OCI-M2 (cell line): ENCODE results near the gene EFNA2.
"Not testable (repeated sequence)": the region's sequence is repeated elsewhere in the genome, so short reads cannot be mapped to it uniquely, and the experiment has no call there.

Source experiments
- DNase-seq: peaks from one replicate; lab custom pipeline; 2025; ENCODE audit not compliant: unreplicated experiment; lab: John Stamatoyannopoulos, UW

The EFNA2 gene

DNA sequence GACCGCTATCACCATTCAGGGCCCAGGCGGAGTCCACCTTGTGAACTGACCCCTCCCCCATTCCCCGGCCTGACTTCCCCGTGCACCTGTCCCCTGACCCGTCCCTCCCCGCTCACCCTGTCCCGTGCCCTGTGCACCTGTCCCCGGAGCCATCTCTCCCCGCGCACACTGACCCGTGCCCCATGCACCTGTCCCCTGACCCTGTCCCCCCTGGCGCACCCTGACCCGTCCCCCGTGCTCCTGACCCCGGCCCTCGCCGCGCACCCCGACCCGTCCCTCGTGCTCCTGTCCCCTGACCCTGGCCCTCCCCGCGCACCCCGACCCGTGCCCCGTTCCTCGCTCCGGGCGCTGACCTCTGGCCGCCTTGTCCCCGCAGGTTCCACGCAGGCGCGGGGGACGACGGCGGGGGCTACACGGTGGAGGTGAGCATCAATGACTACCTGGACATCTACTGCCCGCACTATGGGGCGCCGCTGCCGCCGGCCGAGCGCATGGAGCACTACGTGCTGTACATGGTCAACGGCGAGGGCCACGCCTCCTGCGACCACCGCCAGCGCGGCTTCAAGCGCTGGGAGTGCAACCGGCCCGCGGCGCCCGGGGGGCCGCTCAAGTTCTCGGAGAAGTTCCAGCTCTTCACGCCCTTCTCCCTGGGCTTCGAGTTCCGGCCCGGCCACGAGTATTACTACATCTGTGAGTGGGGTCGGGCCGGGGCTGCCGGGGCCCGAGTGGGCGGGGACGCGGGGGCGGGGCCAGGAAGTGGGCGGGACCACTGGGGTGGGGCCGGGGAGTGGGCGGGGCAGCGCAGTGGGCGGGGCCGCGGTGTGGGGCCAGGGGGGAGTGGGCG lies 9.7 kb downstream of the EFNA2 start:
- no peak for DNase-seq

DNA sequence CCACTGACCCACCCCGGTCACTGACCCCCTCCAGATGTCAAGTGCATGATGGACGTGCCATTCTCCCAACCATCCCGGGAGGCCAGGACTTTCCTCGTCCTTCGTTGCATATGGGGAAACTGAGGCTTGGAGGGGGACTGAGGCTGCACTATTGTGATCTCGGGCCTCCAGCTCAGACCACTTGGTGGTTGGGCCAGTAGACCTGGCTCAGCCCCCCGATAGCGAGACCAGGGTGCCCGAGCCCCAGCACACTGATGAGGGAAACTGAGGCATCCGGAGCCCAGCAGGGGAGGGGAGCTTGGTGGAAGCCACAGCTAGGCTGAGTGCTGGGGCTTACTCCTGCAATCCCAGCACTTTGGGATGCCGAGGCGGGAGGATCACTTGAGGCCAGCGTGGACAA lies 10.4 kb downstream of the EFNA2 start:
- DNase-seq = no peak

DNA sequence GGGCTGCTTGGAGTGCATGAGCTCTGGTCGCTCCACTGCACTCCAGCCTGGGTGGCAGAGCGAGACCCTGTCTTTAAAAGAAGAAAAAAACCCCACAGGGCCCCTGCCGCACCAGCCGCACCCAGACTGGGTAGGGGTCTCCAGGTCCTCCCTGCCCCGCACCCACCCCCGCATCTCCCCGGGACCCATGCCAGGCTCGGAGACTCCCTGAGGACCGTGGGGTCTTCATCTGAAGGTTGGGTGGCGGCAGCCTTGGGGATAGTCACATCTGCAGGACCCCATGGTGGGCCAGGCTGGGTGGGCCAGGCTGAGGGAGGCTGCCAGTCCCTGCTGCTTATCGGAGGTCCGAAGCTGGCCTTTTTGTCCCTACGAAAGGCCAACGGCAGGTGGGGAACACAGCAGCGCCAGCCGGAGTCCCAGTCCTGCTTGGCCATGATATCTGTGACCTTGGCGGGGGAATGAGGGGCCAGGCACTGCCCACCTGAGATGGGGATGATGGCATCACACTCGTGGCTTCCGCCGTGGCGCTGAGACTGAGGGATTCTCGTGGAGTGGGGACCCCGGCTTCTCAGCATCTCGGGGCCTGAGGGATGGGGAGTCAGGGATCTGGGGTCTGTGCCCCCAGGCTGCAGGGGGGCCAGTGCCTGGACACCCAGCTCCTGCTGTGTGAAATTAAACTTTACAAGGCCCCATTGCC lies 11.1 kb downstream of the EFNA2 start:
- no peak for DNase-seq

DNA sequence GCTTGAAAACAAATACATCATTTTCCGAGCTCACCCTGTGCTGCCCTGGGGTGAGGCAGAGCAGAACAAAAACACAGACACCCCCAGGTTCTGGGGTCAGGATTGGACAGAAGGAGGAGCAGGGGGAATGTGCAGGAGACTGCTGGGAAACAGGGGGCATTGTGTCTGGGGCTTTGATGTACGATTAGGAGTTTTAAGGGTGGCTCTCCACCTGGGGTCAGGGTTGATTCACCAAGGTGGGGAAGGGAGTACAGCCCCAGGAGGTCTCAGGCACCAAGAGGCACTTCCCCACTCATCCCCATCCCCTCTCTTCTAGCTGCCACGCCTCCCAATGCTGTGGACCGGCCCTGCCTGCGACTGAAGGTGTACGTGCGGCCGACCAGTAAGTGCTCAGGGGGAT lies 12.6 kb downstream of the EFNA2 start:
- DNase-seq = no peak

DNA sequence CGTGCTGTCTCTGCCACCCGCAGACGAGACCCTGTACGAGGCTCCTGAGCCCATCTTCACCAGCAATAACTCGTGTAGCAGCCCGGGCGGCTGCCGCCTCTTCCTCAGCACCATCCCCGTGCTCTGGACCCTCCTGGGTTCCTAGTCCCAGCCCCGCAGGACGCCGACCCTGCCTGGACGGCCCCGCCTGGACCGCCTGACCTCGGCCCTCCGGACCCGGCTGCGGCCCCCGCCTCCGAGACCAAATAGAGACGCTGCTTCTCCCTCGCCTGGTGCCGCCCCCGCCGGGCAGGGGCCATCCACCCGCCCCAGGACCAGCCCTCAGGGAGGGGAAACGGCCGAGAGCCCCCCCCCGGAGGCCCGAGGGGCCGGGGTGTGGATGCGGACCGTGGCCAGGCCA lies 14.1 kb downstream of the EFNA2 start:
- DNase-seq = no peak

DNA sequence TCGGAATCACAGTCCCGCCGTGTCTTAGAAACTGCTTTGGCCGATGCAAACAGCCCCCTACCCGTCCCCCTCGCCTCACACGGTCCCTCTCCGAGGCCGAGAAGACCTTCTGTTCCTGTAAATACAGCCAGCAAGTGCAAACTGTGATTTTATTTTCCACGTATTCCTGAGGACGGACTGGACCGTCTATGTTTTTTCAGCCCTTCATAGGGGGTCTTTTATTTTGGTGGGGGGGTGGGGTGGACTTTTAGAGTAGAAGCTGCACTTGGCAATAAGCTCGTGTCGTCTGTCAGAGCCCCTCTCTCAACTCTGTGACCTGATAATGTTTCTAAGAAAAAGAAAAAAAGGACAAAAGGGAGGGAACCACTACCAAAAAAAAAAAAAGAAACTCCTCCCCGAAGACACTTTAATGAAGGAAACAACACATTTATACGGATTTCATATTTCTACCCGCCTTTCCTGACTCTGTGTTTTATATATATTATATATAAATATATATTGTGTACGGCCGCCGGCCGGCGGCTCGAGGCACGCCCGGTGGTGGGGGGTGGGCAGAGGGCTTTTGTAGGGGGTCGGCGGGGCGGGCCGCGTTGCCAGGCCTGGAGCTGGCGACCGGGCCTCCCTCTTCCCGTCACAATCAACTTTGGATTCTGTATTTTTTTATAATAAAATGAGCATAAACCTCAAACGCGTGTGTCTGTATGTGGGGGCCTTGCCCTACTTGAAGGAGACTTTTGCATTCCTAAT lies 15.2 kb downstream of the EFNA2 start:
- DNase-seq = no peak

DNA sequence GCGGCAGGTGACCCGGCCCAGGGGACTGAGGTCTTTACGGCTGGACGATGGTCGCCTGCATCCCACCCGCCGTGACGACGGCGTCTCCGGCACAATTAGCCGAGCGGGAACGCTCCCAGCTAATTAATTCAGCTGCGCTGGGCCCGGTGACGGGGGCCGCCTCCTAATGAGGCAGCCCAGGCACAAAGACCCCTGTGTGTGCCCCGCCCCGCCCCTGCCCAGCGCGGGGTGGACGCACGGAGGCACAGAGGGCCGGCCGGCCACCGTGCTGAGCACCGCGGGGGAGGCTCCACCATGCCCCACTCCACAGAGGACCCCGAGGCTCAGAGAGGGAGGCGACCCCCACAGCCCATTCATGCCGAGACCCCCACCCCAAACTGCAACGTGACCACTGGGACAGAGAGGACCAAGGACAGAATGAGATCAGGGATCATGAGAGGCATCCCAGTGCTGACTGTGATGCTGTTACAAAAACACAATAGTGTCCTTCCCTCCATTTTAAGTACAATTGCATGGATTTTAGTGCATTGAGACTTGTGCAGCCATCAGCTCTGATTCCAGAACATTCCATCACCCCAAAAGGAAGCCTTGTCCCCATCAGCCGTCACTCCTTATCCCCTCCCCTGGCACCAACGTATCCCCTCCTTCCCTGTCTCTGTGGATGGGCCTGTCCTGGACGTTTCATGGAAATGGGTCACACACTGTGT lies 17.0 kb downstream of the EFNA2 start:
- DNase-seq = no peak

DNA sequence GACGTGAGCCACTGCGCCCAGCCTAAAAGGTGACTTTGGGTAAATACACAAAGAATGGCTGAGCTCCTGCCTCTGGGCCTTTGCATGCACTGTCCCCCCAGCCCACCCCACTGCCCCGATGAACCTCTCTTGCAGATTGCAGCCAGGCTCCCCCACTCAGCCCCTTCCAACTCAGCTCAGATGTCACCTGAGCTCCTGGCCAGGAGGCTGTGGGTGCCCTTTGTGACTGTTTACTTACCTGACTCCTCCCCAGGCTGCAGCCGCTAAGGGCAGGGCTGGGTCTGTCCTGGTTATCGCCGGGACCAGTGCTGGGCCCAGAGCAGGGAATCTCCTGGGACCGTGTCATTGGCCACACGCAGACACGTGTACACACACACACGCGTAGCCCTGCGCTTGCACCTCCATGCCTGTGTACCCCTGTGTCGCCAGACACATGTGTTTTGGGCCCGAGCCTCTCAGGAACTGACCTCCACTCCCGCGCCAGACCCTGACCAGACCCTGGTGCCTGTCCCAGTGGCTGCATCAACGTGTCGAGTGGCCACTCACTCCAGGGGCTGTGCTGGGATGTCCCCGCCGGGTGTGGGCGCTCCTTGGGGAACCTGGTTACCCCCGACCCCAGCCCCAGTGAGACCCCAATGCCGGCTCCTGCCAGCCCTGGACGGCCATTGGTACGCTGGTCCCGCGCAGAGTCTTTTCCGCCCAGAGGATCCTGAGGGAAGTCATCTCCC lies 18.7 kb downstream of the EFNA2 start:
- no peak for DNase-seq

DNA sequence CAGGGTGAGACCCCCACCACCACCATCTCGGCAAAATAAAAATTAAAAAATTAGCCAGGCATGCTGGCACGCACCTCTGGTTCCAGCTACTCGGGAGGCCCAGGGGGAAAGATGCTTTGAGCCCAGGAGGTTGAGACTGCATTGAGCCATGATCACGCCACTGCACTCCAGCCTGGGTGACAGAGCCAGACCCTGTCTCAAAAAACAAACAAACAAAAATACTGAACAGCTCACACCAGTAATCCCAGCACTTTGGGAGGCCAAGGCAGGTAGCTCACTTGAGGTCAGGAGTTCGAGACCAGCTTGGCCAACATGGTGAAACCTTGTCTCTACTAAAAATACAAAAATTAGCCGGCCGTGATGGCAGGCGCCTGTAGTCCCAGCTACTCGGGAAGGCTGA lies 19.7 kb downstream of the EFNA2 start:
- DNase-seq = not testable (repeated sequence)

DNA sequence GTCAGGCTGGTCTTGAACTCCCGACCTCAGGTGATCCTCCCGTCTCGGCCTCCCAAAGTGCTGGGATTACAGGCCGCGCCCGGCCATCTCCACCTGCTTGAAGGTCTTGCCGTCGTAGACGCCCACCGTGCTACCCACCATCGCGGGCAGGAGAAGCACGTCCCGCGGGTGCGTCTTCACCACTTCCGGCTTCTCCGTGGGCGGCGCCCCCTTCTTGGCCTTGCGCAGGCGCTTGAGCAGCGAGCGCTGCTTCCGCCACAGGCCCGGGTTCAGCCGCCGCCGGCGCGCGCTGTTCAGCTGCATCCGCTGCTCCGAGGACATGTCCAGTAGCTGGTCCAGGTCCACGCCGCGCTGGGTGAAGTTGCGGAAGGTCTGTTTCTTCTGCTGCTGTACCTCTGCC lies 21.6 kb downstream of the EFNA2 start:
- DNase-seq = no peak

DNA sequence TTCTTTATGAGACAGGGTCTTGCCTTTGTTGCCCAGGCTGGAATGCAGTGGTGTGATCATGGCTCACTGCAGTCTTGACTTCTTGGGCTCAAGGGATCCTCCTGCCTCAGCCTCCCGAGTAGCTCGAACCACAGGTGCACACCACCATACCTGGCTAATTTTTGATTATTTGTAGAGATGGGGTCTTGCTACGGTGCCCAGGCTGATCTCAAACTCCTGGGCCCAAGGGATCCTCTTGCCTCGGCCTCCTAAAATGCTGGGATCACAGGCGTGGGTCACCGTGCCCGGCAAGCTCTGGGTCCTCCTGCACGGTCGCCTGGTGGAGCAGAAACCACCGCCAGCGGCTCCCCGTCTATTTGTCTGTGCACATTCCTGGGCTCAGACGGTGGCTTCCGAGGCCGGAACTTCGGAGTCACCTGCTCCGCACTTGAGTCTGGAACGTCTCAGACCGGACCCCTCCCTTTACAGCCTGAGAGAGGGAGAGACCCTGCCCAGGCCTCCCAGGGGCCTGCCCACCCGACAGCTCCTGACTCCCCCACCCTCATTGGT lies 22.2 kb downstream of the EFNA2 start:
- no peak for DNase-seq

DNA sequence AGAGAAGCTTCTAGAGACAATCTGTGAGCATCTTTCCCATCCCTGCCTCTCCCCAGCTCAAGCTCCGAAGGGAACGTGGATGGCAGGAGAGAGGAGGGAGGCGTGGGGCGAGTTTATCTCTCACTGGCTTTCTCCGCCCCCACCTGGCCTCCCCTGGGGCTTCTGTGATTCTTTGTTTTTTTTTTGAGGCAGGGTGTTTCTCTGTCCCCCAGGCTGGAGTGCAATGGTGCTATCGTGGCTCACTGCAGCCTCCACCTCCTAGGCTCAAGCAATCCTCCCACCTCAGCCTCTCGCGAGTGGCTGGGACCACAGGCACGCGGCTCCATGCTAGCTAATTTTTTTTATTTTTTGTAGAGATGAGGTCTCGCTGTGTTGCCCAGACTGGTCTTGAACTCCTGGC lies 23.0 kb downstream of the EFNA2 start:
- no peak for DNase-seq

DNA sequence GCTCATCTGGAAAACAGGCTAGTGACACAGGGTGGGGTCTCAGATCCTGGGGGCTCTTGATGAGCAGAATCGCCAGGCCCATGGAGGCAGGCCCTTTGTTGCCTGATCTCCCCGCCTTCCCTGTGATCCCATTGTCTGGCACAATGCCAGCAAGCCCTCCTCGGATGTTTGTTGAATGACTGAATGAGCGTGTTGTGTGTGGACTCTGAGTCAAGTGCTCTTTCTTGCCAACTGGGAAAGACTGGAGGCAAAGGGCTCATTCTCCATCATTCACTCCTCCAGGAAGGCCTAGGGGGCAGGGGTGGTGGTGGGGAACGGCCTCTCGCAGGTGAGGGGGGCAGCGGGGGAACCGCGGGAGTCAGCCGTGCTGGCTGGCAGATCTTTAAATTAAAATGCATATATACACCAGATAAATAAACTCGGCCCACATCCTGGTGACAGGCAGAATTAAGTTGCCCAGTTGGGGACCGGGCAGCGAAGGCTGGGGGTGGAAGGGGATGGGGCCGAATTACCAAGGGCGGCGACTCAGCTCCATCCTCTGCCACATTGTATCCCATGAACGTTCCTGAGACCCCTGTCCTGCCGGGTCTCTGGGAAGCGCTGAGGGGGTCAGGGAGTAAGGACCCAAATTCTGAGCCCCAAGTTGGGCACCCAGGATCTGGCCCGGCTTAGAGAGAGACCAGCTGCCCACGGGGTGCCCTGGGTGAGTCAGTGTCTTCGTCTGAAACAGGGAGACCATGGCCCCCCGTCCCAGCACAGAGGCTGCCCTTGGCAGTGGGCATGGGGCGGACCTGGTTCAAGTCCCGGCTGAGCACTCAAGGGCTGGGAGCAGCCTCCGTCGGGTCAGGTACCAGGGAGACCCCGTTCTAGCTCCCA lies 24.5 kb downstream of the EFNA2 start:
- no peak for DNase-seq

DNA sequence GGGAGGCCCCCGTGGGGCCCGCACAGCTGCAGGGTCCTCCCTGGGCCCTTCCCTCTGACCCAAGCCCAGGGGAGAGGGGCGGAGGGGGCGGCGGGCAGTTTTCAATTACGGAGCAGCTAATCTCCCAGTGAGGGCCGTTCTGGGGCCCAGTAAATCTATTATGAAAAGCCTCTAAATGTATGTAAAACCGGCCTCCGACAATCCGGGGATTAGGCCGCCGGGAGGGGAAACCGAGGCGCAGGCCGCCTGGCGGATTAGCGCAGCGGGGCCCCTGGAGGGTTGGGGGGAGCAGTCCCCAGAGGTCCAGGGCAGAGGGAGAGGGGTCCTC lies 25.1 kb downstream of the EFNA2 start:
- no peak for DNase-seq

DNA sequence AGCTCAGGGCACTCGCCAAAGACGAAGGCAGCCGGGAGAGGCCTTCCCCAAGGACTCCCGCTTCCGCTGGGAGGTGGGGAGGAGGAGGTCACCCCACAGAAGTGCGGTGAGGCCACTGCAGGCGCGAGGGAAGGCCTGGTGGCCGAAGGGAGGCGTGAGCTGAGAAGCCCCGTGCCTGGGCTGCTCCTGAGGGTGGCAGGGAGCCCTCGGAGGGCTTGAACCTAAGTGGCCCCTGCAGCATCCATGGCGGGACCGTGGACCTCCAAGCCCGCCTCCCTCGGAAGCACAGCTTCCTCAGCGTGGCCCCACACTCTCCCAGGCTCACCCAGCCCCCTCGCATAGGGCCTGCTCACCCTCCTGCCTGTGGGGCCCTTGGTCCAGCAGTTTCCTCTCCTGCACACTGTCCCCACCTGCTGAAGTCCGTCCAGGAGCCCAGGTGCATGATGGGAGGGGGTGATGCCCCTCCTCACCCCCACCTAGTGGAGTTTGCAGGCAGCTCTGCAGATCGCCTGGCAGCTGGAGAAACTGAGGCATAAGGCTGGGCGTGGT lies 25.9 kb downstream of the EFNA2 start:
- DNase-seq = no peak

DNA sequence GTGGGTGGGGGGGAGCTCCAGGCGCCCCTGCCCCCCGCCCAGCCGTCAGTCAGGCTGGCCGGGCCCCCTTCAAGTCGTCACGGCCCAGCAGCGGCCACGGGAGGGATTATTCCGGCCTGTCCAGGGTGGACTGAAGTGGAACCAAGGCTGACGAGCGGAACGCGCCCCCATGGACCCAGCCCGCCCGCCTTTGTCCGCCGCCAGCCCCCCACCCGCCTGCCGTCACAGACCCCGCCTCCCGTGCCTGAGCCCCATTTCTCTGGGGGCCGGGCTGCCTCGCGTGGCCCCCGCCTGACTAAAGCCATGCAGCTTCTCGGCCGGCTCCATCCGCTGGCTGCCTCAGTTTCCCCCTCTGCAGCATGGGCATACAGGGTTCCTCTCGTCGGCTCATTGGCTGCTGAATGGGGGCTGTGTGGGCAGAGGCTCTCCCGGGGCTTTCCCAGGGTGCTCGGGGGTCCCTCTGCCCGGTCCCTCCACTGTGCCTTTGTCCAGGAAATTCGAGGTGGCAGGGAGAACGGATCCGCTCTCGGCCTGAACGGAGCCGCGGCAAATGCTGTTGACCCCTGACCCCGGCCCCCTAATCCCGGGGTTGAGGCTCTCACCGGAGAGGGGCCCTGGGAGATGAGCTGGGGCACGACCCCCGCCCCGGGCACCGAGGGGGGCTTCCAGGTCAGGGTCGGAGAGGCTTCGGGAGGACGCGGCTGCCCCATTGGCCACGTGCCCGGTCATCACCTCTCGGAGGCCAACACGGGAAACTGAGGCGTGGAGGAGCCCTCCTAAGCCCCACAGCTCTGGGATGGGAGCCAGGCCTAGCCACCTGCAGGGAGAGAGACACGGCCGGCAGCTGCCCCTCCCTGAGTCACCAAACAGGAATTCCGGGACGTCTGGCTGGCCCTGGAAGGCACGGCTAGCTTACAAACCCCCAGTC lies 27.4 kb downstream of the EFNA2 start:
- no peak for DNase-seq

DNA sequence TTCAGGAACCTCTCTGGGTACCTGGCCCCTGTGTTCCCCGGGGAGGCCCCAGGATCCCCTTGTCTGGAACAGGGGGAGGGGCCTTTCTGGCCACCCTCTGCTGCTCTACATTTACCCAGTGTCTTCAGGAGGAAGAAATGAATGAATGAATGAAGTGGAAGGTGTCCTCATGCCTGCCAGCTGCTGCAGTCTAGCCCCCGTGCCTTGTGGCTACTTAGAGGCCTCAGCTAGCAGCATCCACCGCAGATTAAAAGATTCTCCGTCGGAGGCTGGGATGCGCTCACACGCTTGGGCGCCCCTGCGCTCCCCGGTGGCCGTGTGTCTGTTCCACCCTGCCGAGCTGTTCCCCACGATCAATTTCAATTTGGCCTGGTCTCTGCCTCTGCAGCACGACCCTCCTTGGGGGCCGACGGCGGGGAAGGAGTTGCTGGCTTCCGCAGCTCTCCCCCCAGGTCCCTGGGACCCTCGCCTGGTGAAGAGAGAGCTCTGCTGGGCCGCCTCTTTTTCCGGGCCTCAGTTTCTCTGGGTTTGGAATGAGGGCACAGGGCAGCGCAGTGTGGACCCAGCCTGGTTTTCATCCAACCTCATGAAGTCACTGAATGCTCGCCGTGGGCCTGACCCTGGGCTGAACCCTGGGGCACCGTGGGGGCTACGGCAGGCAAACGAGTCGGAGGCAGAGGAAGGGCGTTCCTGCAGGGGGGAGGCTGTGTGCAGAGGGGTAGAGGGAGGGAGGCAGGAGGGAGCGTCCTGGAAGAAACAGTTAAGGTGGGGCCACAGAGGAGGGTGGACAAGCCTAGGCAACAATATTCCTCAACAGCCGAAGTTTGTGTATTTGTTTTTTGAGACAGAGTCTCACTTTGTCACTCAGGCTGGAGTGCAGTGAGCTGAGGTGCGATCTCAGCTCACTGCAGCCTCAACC lies 28.3 kb downstream of the EFNA2 start:
- DNase-seq = no peak
